SU-DHL-6 (cell line): ENCODE data around the gene GABRA1.

Experiments
- H2AFZ ChIP-seq: fragments of 200-600 bp; sonication (generic); 2 replicates; pipeline ENCODE4 v1.6.1; 2014; ENCODE audit warnings: low read depth, mild to moderate bottlenecking, moderate library complexity, mixed read lengths, antibody characterized with exemption, low read length; ENCODE audit not compliant: severe bottlenecking
- H3F3A ChIP-seq: fragments of 200-600 bp; shearing (Covaris generic); 2 replicates; pipeline ENCODE4 v1.6.0; 2016; ENCODE audit warnings: antibody characterized with exemption, mild to moderate bottlenecking; ENCODE audit not compliant: insufficient read depth
- H3K27ac ChIP-seq: fragments of 200-600 bp; sonication (generic); 2 replicates; pipeline ENCODE4 v1.5.1; 2016; ENCODE audit warnings: low read depth, mild to moderate bottlenecking, low read length, moderate library complexity, mixed read lengths
- H3K27me3 ChIP-seq: fragments of 200-600 bp; sonication (generic), shearing (Covaris generic); 2 replicates; pipeline ENCODE4 v1.6.0; 2014; ENCODE audit warnings: mild to moderate bottlenecking, low read length
- H3K36me3 ChIP-seq: fragments of 200-600 bp; sonication (generic); 2 replicates; pipeline ENCODE4 v1.6.1; 2014; ENCODE audit warnings: mild to moderate bottlenecking, low read length, mixed read lengths
- H3K4me2 ChIP-seq: fragments of 300-600, 200-600 bp; shearing (Covaris generic), sonication (generic); 2 replicates; pipeline ENCODE4 v1.6.0; 2014; ENCODE audit warnings: low read length, low read depth, mild to moderate bottlenecking; ENCODE audit not compliant: poor library complexity, severe bottlenecking
- H3K4me3 ChIP-seq: fragments of 200-600 bp; sonication (generic); 2 replicates; pipeline ENCODE4 v1.5.1; 2014; ENCODE audit warnings: antibody characterized with exemption, low read length, mild to moderate bottlenecking, mixed read lengths; ENCODE audit not compliant: insufficient read depth, poor library complexity, severe bottlenecking
- H3K79me2 ChIP-seq: fragments of 200-600 bp; sonication (generic); 2 replicates; pipeline ENCODE4 v1.6.1; 2014; ENCODE audit warnings: mild to moderate bottlenecking, low read length, moderate library complexity; ENCODE audit not compliant: insufficient read depth
- H3K9ac ChIP-seq: fragments of 200-600 bp; sonication (generic); 2 replicates; pipeline ENCODE4 v1.7.0; 2014; ENCODE audit warnings: mild to moderate bottlenecking, low read length
- H3K9me2 ChIP-seq: fragments of 200-600 bp; sonication (generic); replicated peaks from 2 replicates; pipeline ENCODE4 v1.6.1; 2014; ENCODE audit warnings: low read length; ENCODE audit not compliant: insufficient read depth
- H3K9me3 ChIP-seq: fragments of 200-600 bp; sonication (generic); 2 replicates; pipeline ENCODE4 v1.6.1; 2014; ENCODE audit warnings: low read length, mixed read lengths; ENCODE audit not compliant: insufficient read depth
- H4K20me1 ChIP-seq: fragments of 200-600 bp; sonication (generic); 2 replicates; pipeline ENCODE4 v1.6.1; 2014; ENCODE audit warnings: low read depth, mild to moderate bottlenecking, antibody characterized with exemption, low read length, moderate library complexity, mixed read lengths
- EZH2phosphoT487 ChIP-seq: fragments of 200-600 bp; sonication (generic), shearing (Covaris generic); conservative IDR thresholded peaks from 2 replicates; pipeline ENCODE4 v1.6.1; 2018; ENCODE audit warnings: mild to moderate bottlenecking, antibody characterized with exemption, low read length, moderate library complexity, mixed read lengths
- TF ChIP-seq, protein P1 (sequence below): fragments of 200-600 bp; sonication (generic); IDR thresholded peaks from one replicate; pipeline ENCODE4 v1.5.1; 2017; ENCODE audit warnings: antibody characterized with exemption, mild to moderate bottlenecking, low read length, moderate library complexity; ENCODE audit not compliant: insufficient read depth, poor library complexity, severe bottlenecking

Gene GABRA1

GRCh38 chr5:161847941-161848391 lies at the start of gene GABRA1:
Gene GABRA1 (plus strand): TSS chr5:161848120. CDS start chr5:161850811, 2,691 bp downstream.
- Histone ChIP-seq H3K27ac (no peak within 1 kb of the TSS), H3K9me2 (no peaks in the 10 kb centered on the region), H3K36me3 (no peaks in the 10 kb centered on the region), H3K79me2 (no peaks in the 10 kb centered on the region), H3F3A (no peaks in the 10 kb centered on the region), H3K27me3 (no peaks in the 10 kb centered on the region), H3K4me2 (no peak within 1 kb of the TSS), H3K9ac (no peak within 1 kb of the TSS), H4K20me1 (no peaks in the 10 kb centered on the region), H3K9me3 (no peaks in the 10 kb centered on the region), H2AFZ (no peak within 1 kb of the TSS), H3K4me3 (no peak within 1 kb of the TSS)
- no peak for TF ChIP-seq EZH2phosphoT487

DNA sequence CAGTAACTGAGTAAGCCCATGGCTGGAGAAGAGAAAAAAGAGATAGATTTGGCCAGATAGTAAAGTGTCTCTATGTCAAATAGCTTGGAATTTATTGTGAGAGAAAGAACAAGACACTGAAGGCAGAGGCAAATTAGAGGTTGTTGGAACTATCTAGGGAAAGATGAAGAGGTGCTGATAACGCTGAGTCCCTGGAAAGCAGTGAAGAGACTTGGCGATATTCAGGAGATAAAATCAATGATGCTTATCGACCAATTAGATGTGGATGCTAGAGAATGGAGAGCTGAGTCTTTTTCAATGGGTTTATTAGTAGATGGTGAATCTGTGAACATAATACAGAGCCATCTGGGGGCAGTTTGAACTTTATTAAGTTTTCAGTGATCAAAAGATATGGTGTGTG lies 48.6 kb upstream of the GABRA1 start:
- no peak overlapping the region for H3K9ac ChIP-seq
- no peaks in the 10 kb centered on the region for H3K9me3 ChIP-seq
- no peak for TF ChIP-seq EZH2phosphoT487
- TF ChIP-seq, protein P1, sequence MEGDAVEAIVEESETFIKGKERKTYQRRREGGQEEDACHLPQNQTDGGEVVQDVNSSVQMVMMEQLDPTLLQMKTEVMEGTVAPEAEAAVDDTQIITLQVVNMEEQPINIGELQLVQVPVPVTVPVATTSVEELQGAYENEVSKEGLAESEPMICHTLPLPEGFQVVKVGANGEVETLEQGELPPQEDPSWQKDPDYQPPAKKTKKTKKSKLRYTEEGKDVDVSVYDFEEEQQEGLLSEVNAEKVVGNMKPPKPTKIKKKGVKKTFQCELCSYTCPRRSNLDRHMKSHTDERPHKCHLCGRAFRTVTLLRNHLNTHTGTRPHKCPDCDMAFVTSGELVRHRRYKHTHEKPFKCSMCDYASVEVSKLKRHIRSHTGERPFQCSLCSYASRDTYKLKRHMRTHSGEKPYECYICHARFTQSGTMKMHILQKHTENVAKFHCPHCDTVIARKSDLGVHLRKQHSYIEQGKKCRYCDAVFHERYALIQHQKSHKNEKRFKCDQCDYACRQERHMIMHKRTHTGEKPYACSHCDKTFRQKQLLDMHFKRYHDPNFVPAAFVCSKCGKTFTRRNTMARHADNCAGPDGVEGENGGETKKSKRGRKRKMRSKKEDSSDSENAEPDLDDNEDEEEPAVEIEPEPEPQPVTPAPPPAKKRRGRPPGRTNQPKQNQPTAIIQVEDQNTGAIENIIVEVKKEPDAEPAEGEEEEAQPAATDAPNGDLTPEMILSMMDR, result no peak
- H3F3A ChIP-seq, result no peaks in the 10 kb centered on the region
- no peak overlapping the region for H3K4me3 ChIP-seq
- no peak overlapping the region for H3K4me2 ChIP-seq
- no peak overlapping the region for H2AFZ ChIP-seq
- H3K36me3 ChIP-seq, result no peaks in the 10 kb centered on the region
- no peaks in the 10 kb centered on the region for H3K27me3 ChIP-seq
- no peaks in the 10 kb centered on the region for H3K9me2 ChIP-seq
- H4K20me1 ChIP-seq, result no peaks in the 10 kb centered on the region; the same call in 1 of the 2 replicates
- no peak overlapping the region for H3K27ac ChIP-seq
- H3K79me2 ChIP-seq, result no peaks in the 10 kb centered on the region

- Histone ChIP-seq H3K4me2 (no peak overlapping the region), H3K4me3 (no peak overlapping the region), H3F3A (no peaks in the 10 kb centered on the region), H3K27me3 (no peaks in the 10 kb centered on the region), H3K9ac (no peak overlapping the region), H4K20me1 (no peaks in the 10 kb centered on the region), H3K36me3 (no peaks in the 10 kb centered on the region), H3K27ac (no peak overlapping the region), H3K9me3 (no peaks in the 10 kb centered on the region), H2AFZ (no peak overlapping the region), H3K79me2 (no peaks in the 10 kb centered on the region), H3K9me2 (no peaks in the 10 kb centered on the region)
- TF ChIP-seq, protein P1, result no peak
- TF ChIP-seq EZH2phosphoT487, result no peak
Measured at GRCh38 chr5:161804263-161804662, 43.7 kb upstream of the GABRA1 start.

- Histone ChIP-seq H3F3A (no peaks in the 10 kb centered on the region), H3K9ac (no peak overlapping the region), H2AFZ (no peak overlapping the region), H3K4me3 (no peak overlapping the region), H3K36me3 (no peaks in the 10 kb centered on the region), H3K27ac (no peak overlapping the region), H3K4me2 (no peak overlapping the region), H3K27me3 (no peaks in the 10 kb centered on the region), H4K20me1 (no peaks in the 10 kb centered on the region), H3K79me2 (no peaks in the 10 kb centered on the region), H3K9me2 (no peaks in the 10 kb centered on the region), H3K9me3 (no peaks in the 10 kb centered on the region)
- no peak for TF ChIP-seq EZH2phosphoT487
- TF ChIP-seq, protein P1, result no peak
Measured at GRCh38 chr5:161846746-161847145, 1.2 kb upstream of the GABRA1 start.
